Left lung (tissue), 10 donors: Measurements from ENCODE around the gene IP6K3. TPM values are rescaled to one million over a fixed set of nuclear protein-coding genes. Genes with fewer than 3 reads are reported as not detected.

Experiments used
- ATAC-seq: fragments of 200-7000 bp; cut with Tn5 transposase; one replicate; pipeline ENCODE4 v1.9.1; 2020; ENCODE audit warnings: moderate library complexity
- DNase-seq, 4 donors: peaks; one replicate each; pipeline ENCODE4 v3.0.0-alpha.2; 2013 to 2020
- H3K27ac ChIP-seq, 2 donors: fragments of 200-600 bp; sonication (generic) in 1 of 2; one replicate each; pipeline versions ENCODE4 v1.5.0 to v1.8.0; 2020 to 2021
- H3K27me3 ChIP-seq, 2 donors: fragments of 200-600 bp; sonication (generic) in 1 of 2; one replicate each; pipeline versions ENCODE4 v1.5.0 to v1.8.0; 2020 to 2021
- H3K36me3 ChIP-seq, 2 donors: fragments of 200-600 bp; sonication (generic) in 1 of 2; one replicate each; pipeline versions ENCODE4 v1.5.0 to v1.8.0; 2020 to 2021
- H3K4me1 ChIP-seq, 2 donors: fragments of 200-600 bp; one replicate each; pipeline ENCODE4 v1.8.0; 2021
- H3K4me3 ChIP-seq, 2 donors: fragments of 200-600 bp; sonication (generic) in 1 of 2; one replicate each; pipeline versions ENCODE4 v1.5.0 to v1.8.0; 2020 to 2021; ENCODE audit warnings: mild to moderate bottlenecking in 1 of 2
- H3K9me3 ChIP-seq, 2 donors: fragments of 200-600 bp; sonication (generic) in 1 of 2; one replicate each; pipeline versions ENCODE4 v1.5.0 to v1.8.0; 2020 to 2021
- intact Hi-C, 2 donors: fragments of 100-400 bp; cut with DNase I; formaldehyde crosslinking; loops; one replicate each; pipeline versions ENCODE4 v1.11.2 to v1.14.2; 2022
- polyA plus RNA-seq, 6 donors: library from polyadenylated mRNA; unstranded; fragments of 120-200 nt; gene quantifications; one replicate each; pipeline ENCODE4 v1.2.1, GENCODE V29; 2013; ENCODE audit not compliant: insufficient read length in 6 of 6
- total RNA-seq, 2 donors: library from RNA; stranded (reverse); fragmentation: NEBNext Ultra II Directional; extraction: Animal tissue kit (Norgen Biotek cat#: 25700); gene quantifications; one replicate each; pipeline ENCODE4 v1.2.1, GENCODE V29; 2021
- TF ChIP-seq, protein P1 (sequence below), 2 donors: fragments of 200-600 bp; sonication (generic) in 1 of 2; IDR thresholded peaks; one replicate each; pipeline versions ENCODE4 v1.5.0 to v1.8.0; 2021; ENCODE audit warnings: antibody characterized with exemption in 2 of 2
- donor health status: DM: no; HTN: yes; CAD: no.
- donor health status: DM: no; HTN: no; CAD: no.

Gene IP6K3
- total and polyA plus RNA-seq, 8 donors, result 0.87 to 5.4 (median 3.3) TPM

- intact Hi-C loops, result no loop called here
- H3K9me3 ChIP-seq, result no peaks in the 10 kb centered on the region
- ATAC-seq (peak; percentile 95), DNase-seq (peak in 2 of 4 donors; percentile 59 to 64)
- H3K27me3 ChIP-seq, result no peaks in the 10 kb centered on the region
- H3K4me3 ChIP-seq, result no peak overlapping the region
- no peak overlapping the region for H3K27ac ChIP-seq
- no peaks in the 10 kb centered on the region for H3K36me3 ChIP-seq
- H3K4me1 ChIP-seq, result peaks cover 0 to 11% of the 10 kb centered on the region in 2 donors
- TF ChIP-seq, protein P1, sequence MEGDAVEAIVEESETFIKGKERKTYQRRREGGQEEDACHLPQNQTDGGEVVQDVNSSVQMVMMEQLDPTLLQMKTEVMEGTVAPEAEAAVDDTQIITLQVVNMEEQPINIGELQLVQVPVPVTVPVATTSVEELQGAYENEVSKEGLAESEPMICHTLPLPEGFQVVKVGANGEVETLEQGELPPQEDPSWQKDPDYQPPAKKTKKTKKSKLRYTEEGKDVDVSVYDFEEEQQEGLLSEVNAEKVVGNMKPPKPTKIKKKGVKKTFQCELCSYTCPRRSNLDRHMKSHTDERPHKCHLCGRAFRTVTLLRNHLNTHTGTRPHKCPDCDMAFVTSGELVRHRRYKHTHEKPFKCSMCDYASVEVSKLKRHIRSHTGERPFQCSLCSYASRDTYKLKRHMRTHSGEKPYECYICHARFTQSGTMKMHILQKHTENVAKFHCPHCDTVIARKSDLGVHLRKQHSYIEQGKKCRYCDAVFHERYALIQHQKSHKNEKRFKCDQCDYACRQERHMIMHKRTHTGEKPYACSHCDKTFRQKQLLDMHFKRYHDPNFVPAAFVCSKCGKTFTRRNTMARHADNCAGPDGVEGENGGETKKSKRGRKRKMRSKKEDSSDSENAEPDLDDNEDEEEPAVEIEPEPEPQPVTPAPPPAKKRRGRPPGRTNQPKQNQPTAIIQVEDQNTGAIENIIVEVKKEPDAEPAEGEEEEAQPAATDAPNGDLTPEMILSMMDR (IDR thresholded peaks at IDR 0.05), result peak; percentile 48 to 55
Measured at GRCh38 chr6:33761922-33762629, 15.4 kb upstream of the IP6K3 start.

GRCh38 chr6:33761581-33761921 is 14.8 kb upstream of the IP6K3 start:
- H3K27me3 ChIP-seq, result no peaks in the 10 kb centered on the region
- intact Hi-C loops, result no loop called here
- DNase-seq (no peak), ATAC-seq (no peak)
- no peak overlapping the region for H3K27ac ChIP-seq
- H3K4me3 ChIP-seq, result no peak overlapping the region
- H3K4me1 ChIP-seq, result peaks cover 0 to 11% of the 10 kb centered on the region in 2 donors
- H3K36me3 ChIP-seq, result no peaks in the 10 kb centered on the region
- H3K9me3 ChIP-seq, result no peaks in the 10 kb centered on the region
- TF ChIP-seq, protein P1 (IDR thresholded peaks at IDR 0.05), result no peak

DNA sequence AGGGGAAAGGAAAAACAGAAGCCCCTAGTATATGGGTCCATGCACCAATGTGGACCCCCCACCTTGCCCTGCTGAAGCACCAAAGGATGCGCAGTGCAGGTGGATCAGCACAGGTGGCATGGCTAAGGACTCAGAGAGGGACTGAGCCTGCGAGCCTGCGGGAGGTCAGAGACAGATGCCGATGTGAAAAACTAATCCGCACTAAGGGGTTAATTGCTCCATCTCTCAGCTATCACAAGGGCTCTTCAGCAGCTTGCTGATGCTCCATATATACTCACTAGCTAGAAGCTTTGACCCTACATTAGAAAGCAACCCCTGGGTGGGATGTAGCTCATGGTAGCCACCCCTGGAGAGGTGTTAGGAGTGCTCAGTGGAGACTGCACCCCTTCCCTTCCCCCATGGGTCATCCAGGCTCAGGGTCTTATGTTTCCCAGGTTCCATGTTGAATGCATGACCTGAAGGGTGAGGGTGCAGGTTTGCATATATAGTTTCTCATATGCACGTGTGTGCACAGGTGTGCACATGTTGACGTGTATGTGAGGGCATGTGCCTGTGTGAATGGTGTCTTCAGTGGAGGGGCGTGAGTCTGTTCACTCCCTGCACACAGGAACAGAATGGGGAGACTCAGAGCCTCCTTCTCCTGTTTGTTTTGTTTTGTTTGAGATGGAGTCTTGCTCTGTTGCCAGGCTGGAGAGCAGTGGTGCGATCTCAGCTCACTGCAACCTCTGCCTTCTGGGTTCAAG is 13.4 kb upstream of the IP6K3 start:
- Histone ChIP-seq H3K4me1 (peaks cover 0 to 11% of the 10 kb centered on the region in 2 donors), H3K27ac (no peak overlapping the region), H3K9me3 (no peaks in the 10 kb centered on the region), H3K4me3 (no peak overlapping the region), H3K36me3 (no peaks in the 10 kb centered on the region), H3K27me3 (no peaks in the 10 kb centered on the region)
- ATAC-seq (no peak), DNase-seq (no peak)
- intact Hi-C loops, result no loop called here
- TF ChIP-seq, protein P1 (IDR thresholded peaks at IDR 0.05), result no peak

- Histone ChIP-seq H3K27ac (no peak overlapping the region), H3K9me3 (no peaks in the 10 kb centered on the region), H3K4me3 (no peak overlapping the region), H3K27me3 (no peaks in the 10 kb centered on the region), H3K4me1 (peaks cover 0 to 11% of the 10 kb centered on the region in 2 donors), H3K36me3 (no peaks in the 10 kb centered on the region)
- ATAC-seq (no peak), DNase-seq (peak in 1 of 4 donors; percentile 73)
- intact Hi-C loops, result no loop called here
- TF ChIP-seq, protein P1 (IDR thresholded peaks at IDR 0.05), result no peak
Measured at GRCh38 chr6:33758815-33759216, 12.1 kb upstream of the IP6K3 start.

GRCh38 chr6:33757906-33758305 is 11.2 kb upstream of the IP6K3 start:
- Histone ChIP-seq H3K4me3 (no peak overlapping the region), H3K4me1 (peaks cover 0 to 11% of the 10 kb centered on the region in 2 donors), H3K27me3 (no peaks in the 10 kb centered on the region), H3K27ac (no peak overlapping the region), H3K9me3 (no peaks in the 10 kb centered on the region), H3K36me3 (no peaks in the 10 kb centered on the region)
- DNase-seq, result no peak
- ATAC-seq, result no peak
- intact Hi-C loops, result no loop called here
- TF ChIP-seq, protein P1 (IDR thresholded peaks at IDR 0.05), result no peak
